ENCODE results near the gene MRE11. TPM values are rescaled to one million over a fixed set of nuclear protein-coding genes. Genes with fewer than 3 reads are reported as not detected.
"Not testable (repeated sequence)": the region's sequence is repeated elsewhere in the genome, so short reads cannot be mapped to it uniquely, and the experiment has no call there.

The MRE11 gene
- total RNA-seq, 3 donors from 2014 or later: 28.6 to 34.3 (median 30.9) TPM

DNA sequence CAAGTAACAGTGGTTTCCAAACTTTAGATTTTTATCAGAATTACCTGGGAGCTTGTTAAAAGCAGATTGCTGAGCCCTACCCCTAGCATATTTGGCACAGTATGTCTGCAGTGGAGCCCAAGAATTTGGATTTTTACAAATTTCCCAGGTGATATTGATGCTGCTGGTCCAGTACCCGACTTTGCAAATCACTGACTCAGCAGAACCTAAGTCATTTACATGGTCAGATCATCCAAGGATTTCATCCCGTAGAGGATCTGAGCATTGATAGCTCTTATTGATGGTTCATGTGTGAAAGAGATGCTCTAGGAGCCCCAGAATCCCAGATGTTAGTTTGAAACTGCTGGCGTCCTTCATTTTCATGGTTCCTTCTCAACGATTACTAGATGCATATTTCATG, 24.7 kb upstream of the MRE11 start:
- H3K4me1 Mint-ChIP-seq (ENCODE audit: low read depth): no peaks in the 10 kb centered on the region
- DNase-seq (no peak), ATAC-seq (no peak)
- peaks cover 6% of the 10 kb centered on the region for H3K27me3 Mint-ChIP-seq (ENCODE audit: low read depth)
- no peaks in the 10 kb centered on the region for H3K36me3 Mint-ChIP-seq (ENCODE audit: insufficient read depth)
- H3K9me3 Mint-ChIP-seq: no peaks in the 10 kb centered on the region
- H3K4me3 Mint-ChIP-seq: no peak overlapping the region

DNA sequence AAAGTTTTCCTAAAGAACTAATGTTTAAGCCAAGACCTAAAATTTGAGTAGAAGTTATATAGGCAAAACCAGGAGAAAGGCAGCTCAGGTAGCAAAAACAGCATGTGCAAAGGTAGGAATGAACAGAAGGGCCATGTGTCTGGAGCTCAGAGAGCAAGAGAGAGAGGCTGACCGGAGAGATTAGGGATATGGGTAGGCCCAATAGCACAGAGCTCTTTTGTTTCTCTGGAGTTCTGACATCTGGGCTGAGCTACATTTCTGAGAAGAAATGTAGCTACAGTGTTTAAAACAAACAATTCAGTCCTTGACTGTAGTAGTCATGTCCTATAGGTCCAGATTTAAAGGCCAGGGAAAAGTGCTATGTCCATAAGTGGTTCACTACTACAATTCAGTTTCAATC, 23.1 kb upstream of the MRE11 start:
- ATAC-seq: no peak
- Mint-ChIP-seq H3K4me3 (no peak overlapping the region), H3K36me3 (ENCODE audit: insufficient read depth) (no peaks in the 10 kb centered on the region), H3K27me3 (ENCODE audit: low read depth) (peaks cover 14% of the 10 kb centered on the region), H3K4me1 (ENCODE audit: low read depth) (peaks cover 12% of the 10 kb centered on the region), H3K9me3 (no peaks in the 10 kb centered on the region)
- DNase-seq: no peak

DNA sequence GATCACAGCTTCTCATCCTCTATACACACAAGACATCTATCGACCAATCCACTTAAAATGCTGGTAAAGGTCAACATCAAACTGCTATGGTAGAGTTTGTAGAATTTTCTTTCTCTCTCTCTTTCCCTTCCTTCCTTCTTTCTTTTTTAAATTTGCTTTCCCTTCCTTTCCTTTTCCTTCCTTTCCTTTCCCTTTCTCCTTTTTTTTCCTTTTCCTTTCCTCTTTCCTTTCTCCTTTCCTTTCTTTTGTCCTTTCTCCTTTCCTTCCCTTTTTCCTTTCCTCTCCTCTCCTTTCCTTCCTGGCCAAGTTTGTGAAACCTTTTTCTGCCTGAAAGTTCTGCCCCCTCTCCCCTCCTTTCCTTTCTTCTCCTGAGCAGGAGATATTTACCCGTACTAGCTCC, 21.8 kb upstream of the MRE11 start:
- Mint-ChIP-seq H3K9me3 (no peaks in the 10 kb centered on the region), H3K36me3 (ENCODE audit: insufficient read depth) (no peaks in the 10 kb centered on the region), H3K4me1 (ENCODE audit: low read depth) (peaks cover 12% of the 10 kb centered on the region), H3K4me3 (no peak overlapping the region), H3K27me3 (ENCODE audit: low read depth) (peaks cover 22% of the 10 kb centered on the region)
- DNase-seq: no peak
- ATAC-seq: no peak

DNA sequence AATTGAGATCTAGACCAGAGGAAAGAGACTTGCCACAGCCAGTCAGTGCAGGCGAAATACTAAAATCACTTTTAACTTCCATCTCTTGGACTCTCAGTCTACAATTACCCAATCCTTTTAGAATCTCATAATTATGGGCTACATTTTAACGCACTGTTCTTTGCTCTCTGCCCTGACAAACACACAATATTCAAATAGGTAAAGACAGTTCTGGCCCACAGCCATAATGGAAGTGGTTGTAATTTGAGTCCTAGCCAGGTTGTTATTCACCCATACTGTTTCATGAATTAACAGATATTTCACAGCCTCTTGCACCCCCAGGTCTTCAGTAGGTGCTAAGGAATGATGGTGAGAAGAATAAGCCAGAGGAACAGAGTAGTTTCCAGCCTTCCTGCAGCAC, 19.4 kb upstream of the MRE11 start:
- Mint-ChIP-seq H3K27me3 (ENCODE audit: low read depth) (peaks cover 27% of the 10 kb centered on the region), H3K4me1 (ENCODE audit: low read depth) (peaks cover 12% of the 10 kb centered on the region), H3K36me3 (ENCODE audit: insufficient read depth) (no peaks in the 10 kb centered on the region), H3K9me3 (no peaks in the 10 kb centered on the region), H3K4me3 (no peak overlapping the region)
- DNase-seq (no peak), ATAC-seq (peak in 1 of 2 donors; percentile 17)

DNA sequence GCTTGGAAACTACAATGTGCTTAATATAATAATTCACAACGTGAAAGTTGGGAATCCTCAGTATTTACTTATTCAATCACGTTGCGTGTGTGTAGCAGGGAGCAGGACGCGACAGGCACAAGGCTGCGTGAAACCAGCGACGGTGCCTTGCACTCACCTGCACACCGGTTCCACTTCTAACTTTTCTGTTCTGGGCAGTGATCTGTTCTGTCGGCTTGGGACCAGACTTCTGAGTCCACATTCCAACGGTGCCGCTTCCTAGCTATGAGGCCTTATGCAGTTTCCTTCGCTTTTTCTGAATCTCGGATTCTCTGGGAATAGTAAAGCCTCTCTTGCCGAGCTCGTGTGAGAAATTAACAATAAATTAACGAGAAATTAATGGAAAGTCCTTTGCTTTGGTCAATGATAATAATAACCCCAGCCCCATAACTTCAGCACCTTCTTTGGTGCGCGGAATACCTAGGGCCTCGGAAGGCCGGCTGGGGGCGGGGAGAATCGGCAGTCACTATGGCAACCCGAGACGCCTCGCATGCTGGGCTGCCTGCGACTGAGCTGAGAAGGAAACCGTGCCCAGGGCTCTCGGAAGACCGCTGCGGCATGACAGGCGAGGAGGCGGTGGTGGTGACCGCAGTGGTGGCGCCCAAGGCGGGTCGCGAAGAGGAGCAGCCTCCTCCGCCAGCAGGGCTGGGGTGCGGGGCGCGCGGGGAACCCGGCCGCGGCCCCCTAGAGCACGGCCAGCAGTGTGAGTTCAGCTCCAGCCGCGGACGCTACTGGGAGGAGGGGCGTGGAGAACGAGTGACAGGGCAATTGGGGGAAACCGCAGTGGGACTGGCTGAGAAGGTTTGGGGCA, 18.5 kb upstream of the MRE11 start, which contains the start of gene C11orf97:
Gene C11orf97 (plus strand): TSS at position 530 of the 850 bp plus-strand sequence. CDS start 68 bp downstream, at position 598.
- H3K4me3 Mint-ChIP-seq: peak within 1 kb of the TSS; percentile 73
- H3K9me3 Mint-ChIP-seq: no peaks in the 10 kb centered on the region
- H3K36me3 Mint-ChIP-seq (ENCODE audit: insufficient read depth): no peaks in the 10 kb centered on the region
- H3K4me1 Mint-ChIP-seq (ENCODE audit: low read depth): peaks cover 12% of the 10 kb centered on the region
- peak; percentile 84 to 87 for ATAC-seq
- DNase-seq: peak; percentile 57
- H3K27me3 Mint-ChIP-seq (ENCODE audit: low read depth): peaks cover 27% of the 10 kb centered on the region

DNA sequence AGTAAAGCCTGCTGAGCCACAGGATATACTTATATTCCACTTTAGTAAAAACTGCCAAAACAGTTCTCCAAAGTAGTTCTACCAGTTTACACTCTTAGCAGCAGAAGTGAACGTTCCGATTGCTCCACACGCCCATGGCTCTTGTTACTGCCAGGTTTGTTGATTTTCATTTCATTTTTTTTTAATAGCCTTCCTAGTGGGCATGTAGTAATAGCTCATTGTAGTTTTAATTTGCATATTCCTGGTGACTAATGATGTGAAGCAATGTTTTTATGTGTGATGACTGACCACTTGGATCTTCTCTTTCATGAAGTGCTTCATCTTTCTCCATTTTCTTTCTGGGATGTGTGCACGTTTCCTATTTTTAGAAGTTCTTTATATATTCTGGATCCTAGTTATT, 13.8 kb upstream of the MRE11 start:
- Mint-ChIP-seq H3K36me3 (ENCODE audit: insufficient read depth) (no peaks in the 10 kb centered on the region), H3K27me3 (ENCODE audit: low read depth) (peaks cover 19% of the 10 kb centered on the region), H3K4me3 (no peak overlapping the region), H3K4me1 (ENCODE audit: low read depth) (peaks cover 7% of the 10 kb centered on the region), H3K9me3 (no peaks in the 10 kb centered on the region)
- ATAC-seq (no peak), DNase-seq (no peak)

DNA sequence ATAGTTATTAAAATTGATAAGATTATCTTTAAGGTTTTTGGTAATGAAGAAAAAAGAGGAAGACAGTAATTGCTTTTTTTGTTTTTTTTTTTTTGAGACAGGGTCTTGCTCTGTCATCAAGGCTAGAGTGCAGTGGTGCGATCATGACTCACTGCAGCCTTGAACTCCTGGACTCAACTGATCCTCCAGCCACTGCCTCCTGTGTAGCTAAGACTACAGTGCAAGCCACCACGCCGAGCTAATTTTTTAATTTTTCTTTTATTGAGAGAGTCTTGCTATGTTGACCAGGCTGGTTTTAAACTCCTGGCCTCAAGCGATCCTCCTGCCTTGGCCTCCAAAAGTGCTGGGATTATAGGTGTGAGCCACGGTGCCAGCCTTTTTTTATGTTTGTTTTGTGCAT, 12.9 kb upstream of the MRE11 start:
- not testable (repeated sequence) for H3K36me3 Mint-ChIP-seq (ENCODE audit: insufficient read depth); DNase-seq; ATAC-seq; H3K4me1 Mint-ChIP-seq (ENCODE audit: low read depth); H3K4me3 Mint-ChIP-seq; H3K9me3 Mint-ChIP-seq
- H3K27me3 Mint-ChIP-seq (ENCODE audit: low read depth): peaks cover 11% of the 10 kb centered on the region

DNA sequence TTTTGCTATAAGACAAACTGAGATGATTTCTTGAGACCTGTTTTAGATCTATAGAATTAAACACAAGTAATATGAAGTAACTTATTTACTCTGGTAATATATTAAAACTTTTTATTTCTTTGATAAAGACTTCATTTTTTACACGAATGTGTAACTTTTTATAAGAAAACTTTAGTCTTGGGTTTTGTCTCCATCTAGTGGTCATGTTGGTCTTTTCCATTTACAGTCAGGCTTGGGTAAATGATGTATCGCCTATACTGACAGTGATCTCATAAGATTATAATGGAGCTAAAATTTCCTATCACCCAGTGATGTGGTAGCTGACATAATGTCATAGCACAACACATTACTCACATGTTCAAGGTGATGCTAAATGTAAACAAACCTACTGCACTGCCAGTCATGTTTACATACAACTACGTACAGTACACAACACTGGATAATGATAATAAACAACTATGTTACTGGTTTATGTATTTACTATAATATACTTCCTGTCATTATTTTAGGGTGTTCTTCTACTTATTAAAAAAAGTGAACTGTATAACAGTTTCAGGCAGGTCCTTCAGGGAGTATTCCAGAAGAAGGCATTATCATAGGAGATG, 11.1 kb upstream of the MRE11 start:
- no peak overlapping the region for H3K4me3 Mint-ChIP-seq
- ATAC-seq (peak in 1 of 2 donors; percentile 61), DNase-seq (no peak)
- H3K4me1 Mint-ChIP-seq (ENCODE audit: low read depth): no peaks in the 10 kb centered on the region
- H3K36me3 Mint-ChIP-seq (ENCODE audit: insufficient read depth): peaks cover 3% of the 10 kb centered on the region
- H3K27me3 Mint-ChIP-seq (ENCODE audit: low read depth): peaks cover 2% of the 10 kb centered on the region
- H3K9me3 Mint-ChIP-seq: no peaks in the 10 kb centered on the region

DNA sequence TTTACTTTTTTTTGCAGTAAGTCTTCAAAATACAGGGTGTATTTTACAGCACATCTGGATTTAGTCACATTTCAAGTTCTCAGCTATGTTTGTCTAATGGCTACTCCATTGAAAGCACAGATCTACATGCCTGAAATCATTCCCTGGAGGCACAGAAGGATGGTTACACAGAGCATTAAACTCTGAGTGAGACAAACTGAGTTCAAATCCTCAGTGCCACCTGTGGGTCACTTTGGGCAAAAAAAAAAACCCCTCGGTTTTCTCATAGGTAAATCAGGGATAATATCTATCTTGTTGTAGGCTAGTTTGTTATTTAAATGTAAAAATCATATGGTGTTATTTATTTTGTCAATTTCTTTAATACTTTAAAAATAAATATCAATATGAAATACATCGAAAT, 7.9 kb upstream of the MRE11 start:
- Mint-ChIP-seq H3K4me1 (ENCODE audit: low read depth) (peaks cover 2% of the 10 kb centered on the region), H3K36me3 (ENCODE audit: insufficient read depth) (peaks cover 12% of the 10 kb centered on the region), H3K27me3 (ENCODE audit: low read depth) (no peaks in the 10 kb centered on the region), H3K9me3 (no peaks in the 10 kb centered on the region), H3K4me3 (no peak overlapping the region)
- no peak for ATAC-seq
- no peak for DNase-seq

DNA sequence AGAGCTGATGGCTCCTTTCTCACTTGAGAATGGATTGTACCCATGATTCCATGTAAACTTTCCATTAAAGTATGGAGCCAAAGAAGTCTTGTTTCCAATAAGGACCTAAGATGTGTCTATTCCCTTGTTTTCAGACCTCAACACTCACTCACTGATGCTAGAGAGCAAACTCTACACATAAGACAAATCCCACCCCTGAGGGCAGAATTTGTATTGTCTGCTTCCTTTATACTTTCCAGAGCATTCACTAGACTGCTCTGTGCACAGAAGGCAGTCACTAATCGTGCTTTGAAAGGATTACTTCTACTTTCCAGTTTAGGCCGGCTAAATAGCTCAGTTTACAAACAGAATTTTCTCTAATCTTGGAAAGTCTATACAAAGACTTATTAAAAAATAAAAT, 6.5 kb upstream of the MRE11 start:
- Mint-ChIP-seq H3K4me1 (ENCODE audit: low read depth) (peaks cover 7% of the 10 kb centered on the region), H3K9me3 (no peaks in the 10 kb centered on the region), H3K4me3 (no peak overlapping the region), H3K36me3 (ENCODE audit: insufficient read depth) (peaks cover 14% of the 10 kb centered on the region), H3K27me3 (ENCODE audit: low read depth) (no peaks in the 10 kb centered on the region)
- no peak for ATAC-seq
- DNase-seq: no peak

DNA sequence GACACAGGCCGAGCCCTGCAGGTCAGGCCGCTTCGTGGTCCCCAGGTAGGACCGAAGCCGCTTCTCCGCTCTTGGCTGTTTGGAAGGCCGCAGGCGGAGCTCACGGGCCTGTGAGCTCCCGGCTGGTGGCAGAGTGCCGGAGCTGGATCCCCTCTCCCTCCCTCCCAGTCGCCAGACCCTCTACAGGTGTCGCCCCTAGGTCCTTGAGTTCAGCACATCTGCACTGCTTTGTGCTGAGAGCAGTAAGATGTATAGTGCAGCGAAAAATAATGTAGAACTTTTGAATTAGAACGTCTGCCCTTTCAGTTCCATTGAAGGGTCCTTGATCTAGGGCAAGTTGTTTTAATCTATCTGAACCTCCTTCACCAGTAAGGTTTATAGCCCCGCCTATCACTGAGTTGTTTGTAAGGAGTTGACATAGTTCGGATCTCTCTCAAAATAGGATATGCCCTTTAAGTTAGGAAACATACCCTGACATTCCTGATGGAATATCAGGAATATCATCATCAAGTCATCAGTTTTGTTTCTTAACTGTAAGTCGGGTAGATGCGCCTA, 559 bp upstream of the MRE11 start:
- Mint-ChIP-seq H3K36me3 (ENCODE audit: insufficient read depth) (peaks cover 22% of the 10 kb centered on the region), H3K4me3 (peak overlapping the region; percentile 96), H3K4me1 (ENCODE audit: low read depth) (peaks cover 32% of the 10 kb centered on the region), H3K9me3 (no peaks in the 10 kb centered on the region), H3K27me3 (ENCODE audit: low read depth) (no peaks in the 10 kb centered on the region)
- no peak for DNase-seq
- ATAC-seq: peak; percentile 69 to 72

DNA sequence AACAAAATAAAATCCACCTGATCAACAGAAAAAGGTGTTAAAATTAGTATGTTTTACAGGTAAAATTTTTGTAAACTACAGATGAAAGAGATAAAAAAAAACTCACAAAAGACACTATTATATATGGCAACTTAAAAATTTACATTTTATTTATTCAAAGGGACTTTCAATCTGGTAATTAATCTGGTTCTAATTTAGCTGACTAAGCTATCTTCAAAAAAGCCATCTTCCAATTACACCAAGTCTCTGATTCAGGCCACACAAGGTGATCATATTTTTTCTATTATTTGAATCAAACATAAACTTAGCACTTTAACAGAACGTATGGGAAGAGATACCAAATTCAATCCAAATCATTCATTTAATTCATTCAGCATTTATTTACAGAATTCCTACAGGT, 7.6 kb downstream of the MRE11 start:
- no peak overlapping the region for H3K4me3 Mint-ChIP-seq
- peaks cover 2% of the 10 kb centered on the region for H3K4me1 Mint-ChIP-seq (ENCODE audit: low read depth)
- no peak for ATAC-seq
- no peaks in the 10 kb centered on the region for H3K9me3 Mint-ChIP-seq
- no peaks in the 10 kb centered on the region for H3K27me3 Mint-ChIP-seq (ENCODE audit: low read depth)
- peaks cover 59% of the 10 kb centered on the region for H3K36me3 Mint-ChIP-seq (ENCODE audit: insufficient read depth)
- no peak for DNase-seq

DNA sequence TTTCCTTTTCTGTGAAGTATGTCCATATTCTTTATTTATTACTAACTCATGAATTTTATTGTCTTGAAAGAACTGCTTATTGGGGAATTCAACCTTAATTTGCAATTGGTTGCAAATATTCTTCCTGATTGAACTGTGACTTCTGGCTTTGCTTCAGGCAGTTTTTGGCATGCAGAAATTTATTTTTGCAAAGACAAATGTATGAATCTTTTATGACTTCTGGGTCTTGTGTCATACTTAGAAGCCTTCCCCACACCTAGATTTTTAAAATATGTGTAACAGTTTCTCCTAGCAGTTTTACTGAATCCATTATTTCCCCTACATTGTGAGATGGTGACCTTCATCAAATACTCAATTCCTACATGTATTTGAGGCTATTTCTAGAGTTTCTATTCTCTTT, 12.3 kb downstream of the MRE11 start:
- Mint-ChIP-seq H3K27me3 (ENCODE audit: low read depth) (no peaks in the 10 kb centered on the region), H3K36me3 (ENCODE audit: insufficient read depth) (peaks cover 49% of the 10 kb centered on the region), H3K4me3 (no peak overlapping the region), H3K9me3 (no peaks in the 10 kb centered on the region), H3K4me1 (ENCODE audit: low read depth) (peaks cover 5% of the 10 kb centered on the region)
- ATAC-seq (no peak), DNase-seq (no peak)

DNA sequence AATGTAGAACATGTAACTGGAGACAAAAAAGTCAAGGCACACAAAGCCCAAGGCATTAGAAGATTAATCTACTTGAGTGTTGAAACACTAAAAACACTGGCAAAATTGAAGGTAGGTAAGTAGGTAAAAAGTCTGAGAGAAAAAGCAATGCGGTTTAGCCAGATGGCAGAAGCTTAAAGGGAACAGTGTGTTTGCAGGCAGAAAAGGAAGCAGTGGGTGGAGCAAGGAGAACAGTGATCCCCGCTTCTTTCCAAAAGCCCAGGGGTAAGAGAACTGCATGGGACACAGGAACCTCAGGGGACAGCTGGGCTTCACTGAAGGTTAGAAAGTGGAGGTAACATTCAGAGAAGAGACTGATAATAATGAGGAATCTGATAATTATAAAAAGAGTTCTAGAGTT, 16.0 kb downstream of the MRE11 start:
- ATAC-seq: no peak
- peaks cover 18% of the 10 kb centered on the region for H3K4me1 Mint-ChIP-seq (ENCODE audit: low read depth)
- H3K4me3 Mint-ChIP-seq: no peak overlapping the region
- H3K36me3 Mint-ChIP-seq (ENCODE audit: insufficient read depth): peaks cover 54% of the 10 kb centered on the region
- no peak for DNase-seq
- no peaks in the 10 kb centered on the region for H3K27me3 Mint-ChIP-seq (ENCODE audit: low read depth)
- H3K9me3 Mint-ChIP-seq: no peaks in the 10 kb centered on the region

All from activated T-cell treated with anti-CD3 and anti-CD28 coated beads, Interleukin-2, amount 50 U/mL, for 4 hours (primary cell).